ENCODE measurements around the gene MXI1.
A peak's percentile ranks its signal among the peaks of the same experiment; 100 is the strongest.
"Not testable (repeated sequence)": the region's sequence is repeated elsewhere in the genome, so short reads cannot be mapped to it uniquely, and the experiment has no call there.

The MXI1 gene

GRCh38 chr10:110225756-110226542, 18.5 kb downstream of the MXI1 start:
- DNase-seq: peak; percentile 97
- in situ Hi-C loops (cut with HindIII; ENCODE audit: low pct_ligation_motif_present, low pct_unique_long_range_greater_than_20kb, low sequenced_read_pairs): no loop called here

DNA sequence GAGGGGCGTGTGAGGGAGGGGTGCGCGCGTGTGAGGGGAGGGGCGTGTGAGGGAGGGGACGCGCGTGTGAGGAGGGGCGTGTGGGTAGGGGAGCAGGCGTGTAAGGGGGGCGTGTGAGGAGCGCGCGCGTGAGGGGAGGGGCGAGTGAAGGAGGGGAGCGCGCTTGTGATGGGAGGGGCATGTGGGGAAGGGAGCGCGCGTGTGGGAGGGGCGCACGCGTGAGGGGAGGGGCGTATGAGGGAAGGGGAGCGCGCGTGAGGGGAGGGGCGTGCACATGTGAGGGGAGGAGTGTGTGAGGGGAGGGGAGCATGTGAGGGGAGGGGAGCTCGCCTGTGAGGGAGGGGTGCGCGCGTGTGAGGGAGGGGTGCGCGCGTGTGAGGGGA, 19.1 kb downstream of the MXI1 start:
- peak; percentile 87 for DNase-seq
- in situ Hi-C loops (cut with HindIII; ENCODE audit: low pct_ligation_motif_present, low pct_unique_long_range_greater_than_20kb, low sequenced_read_pairs): no loop called here

- peak; percentile 72 for DNase-seq
- in situ Hi-C loops (cut with HindIII; ENCODE audit: low pct_ligation_motif_present, low pct_unique_long_range_greater_than_20kb, low sequenced_read_pairs): no loop called here
These were observed 19.7 kb downstream of the MXI1 start for GRCh38 chr10:110226926-110227641.

DNA sequence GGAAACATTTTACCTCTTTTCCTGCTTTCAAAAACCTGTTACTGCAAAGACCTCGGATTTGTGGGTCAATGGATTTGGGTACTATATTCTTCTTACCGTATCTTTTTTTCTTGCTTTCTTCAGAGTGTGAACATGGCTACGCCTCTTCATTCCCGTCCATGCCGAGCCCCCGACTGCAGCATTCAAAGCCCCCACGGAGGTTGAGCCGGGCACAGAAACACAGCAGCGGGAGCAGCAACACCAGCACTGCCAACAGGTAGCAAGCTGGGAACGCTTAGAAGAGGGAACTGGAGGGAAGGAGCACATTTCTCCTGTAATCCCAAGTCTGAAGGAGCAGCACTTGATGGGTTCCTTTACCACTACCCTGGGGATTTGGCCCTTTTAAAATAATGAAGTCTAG, 20.7 kb downstream of the MXI1 start:
- DNase-seq: no peak
- in situ Hi-C loops (cut with HindIII; ENCODE audit: low pct_ligation_motif_present, low pct_unique_long_range_greater_than_20kb, low sequenced_read_pairs): no loop called here

DNA sequence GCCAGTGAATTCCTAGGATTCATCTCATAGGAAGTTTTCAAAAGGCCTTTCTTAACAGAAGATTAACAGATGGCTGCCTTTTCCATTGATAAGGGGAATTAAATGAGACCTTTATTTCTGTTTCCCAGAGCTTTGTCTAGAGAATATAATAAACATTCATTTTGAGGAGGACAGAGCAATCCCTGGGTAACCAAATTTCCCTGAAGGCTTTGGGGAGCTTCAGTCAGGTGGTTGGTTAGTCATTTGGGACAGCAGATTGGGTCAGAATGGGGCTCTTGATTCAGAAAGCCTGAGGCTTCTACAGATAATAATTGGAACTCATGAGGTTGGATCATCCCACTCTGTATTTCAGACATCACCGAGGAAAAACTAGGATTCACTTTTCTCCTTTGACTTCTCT, 21.8 kb downstream of the MXI1 start:
- DNase-seq: no peak
- in situ Hi-C loops (cut with HindIII; ENCODE audit: low pct_ligation_motif_present, low pct_unique_long_range_greater_than_20kb, low sequenced_read_pairs): no loop called here

- DNase-seq: no peak
- in situ Hi-C loops (cut with HindIII; ENCODE audit: low pct_ligation_motif_present, low pct_unique_long_range_greater_than_20kb, low sequenced_read_pairs): no loop called here
These were observed 26.4 kb downstream of the MXI1 start for GRCh38 chr10:110233846-110234245.

DNA sequence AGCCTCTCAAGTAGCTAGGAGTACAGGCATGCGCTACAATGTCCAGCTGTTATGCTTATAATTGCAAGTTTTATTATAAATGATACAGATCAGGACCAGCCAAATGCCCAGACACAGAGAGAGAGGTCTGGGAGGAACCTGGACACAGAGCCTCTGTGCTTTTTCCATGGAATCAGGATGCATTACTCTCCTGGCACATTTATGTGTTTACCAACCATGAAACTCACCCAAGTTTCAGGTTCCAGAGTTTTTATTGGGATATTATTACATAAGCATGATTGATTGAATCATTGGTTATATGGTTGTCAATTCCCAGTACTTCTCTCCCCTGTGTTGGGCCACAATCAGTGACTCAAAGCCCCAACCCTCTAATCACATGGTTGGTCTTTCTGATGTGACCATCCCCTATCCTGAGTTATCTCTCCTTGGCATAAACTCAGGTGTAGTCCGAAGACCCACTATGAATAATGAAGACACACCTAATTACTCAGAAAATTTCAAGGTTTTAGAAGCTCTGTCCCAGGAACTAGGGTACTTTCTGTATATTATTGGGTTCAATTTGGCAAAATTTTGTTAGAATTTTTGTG, 30.6 kb downstream of the MXI1 start:
- in situ Hi-C loops (cut with HindIII; ENCODE audit: low pct_ligation_motif_present, low pct_unique_long_range_greater_than_20kb, low sequenced_read_pairs): no loop called here
- DNase-seq: no peak

DNA sequence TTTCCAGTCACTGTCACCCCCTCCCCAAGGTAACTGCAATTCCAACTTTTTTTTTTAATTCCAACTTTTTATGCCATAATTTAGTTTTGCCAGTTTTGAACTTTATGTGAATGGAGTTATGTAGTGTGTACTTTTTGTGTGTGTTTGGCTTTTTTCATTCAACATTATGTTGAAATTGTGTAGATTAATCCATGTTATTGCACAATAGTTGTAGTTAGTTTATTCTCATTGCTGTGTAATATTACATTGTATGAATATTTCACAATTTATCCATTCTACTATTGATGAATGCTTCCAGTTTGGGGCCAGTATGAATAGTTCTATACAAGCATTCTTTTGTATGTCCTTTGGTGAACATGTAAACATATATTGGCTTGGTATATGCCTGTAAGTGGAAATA, 32.5 kb downstream of the MXI1 start:
- DNase-seq: no peak
- in situ Hi-C loops (cut with HindIII; ENCODE audit: low pct_ligation_motif_present, low pct_unique_long_range_greater_than_20kb, low sequenced_read_pairs): no loop called here

GRCh38 chr10:110241407-110241806, 34.0 kb downstream of the MXI1 start:
- in situ Hi-C loops (cut with HindIII; ENCODE audit: low pct_ligation_motif_present, low pct_unique_long_range_greater_than_20kb, low sequenced_read_pairs): no loop called here
- DNase-seq: no peak

DNA sequence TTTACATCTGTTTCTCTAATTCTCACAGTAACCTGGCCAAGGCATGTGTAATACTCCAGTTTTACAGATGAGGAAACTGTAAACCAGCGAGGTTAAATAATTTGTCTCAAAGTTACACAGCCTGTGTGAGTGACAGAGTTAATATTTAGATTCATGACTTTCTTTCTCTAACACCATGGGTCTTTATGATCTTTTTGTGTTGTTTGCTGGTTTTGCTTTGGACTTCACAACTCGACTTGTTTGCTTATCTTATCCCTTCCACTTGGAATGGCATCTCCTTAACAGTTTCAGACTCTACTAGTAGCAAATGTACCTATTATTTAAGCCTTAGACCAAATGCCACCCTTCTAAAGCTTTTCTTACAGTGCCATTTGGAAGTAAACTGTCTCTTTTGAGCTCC, 34.4 kb downstream of the MXI1 start:
- in situ Hi-C loops (cut with HindIII; ENCODE audit: low pct_ligation_motif_present, low pct_unique_long_range_greater_than_20kb, low sequenced_read_pairs): no loop called here
- DNase-seq: no peak

DNA sequence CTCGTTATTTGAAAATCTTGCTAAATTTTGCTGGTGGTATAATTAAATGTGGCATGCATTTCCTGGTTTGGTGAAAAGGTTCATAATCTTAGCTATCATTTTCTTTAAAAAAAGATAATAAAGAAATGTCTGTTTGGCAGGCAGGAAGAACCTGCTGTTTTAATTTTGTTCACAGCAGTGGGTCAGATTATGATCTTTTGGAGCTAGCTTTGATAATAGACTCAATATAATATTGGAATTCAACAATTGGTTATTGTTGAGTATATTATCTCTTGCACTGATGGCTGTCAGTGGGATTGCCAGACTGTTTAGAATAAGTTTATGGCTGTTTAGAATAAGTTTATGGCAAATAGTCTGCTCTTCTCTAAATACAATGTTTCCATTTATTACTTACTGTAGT, 35.1 kb downstream of the MXI1 start:
- in situ Hi-C loops (cut with HindIII; ENCODE audit: low pct_ligation_motif_present, low pct_unique_long_range_greater_than_20kb, low sequenced_read_pairs): no loop called here

DNA sequence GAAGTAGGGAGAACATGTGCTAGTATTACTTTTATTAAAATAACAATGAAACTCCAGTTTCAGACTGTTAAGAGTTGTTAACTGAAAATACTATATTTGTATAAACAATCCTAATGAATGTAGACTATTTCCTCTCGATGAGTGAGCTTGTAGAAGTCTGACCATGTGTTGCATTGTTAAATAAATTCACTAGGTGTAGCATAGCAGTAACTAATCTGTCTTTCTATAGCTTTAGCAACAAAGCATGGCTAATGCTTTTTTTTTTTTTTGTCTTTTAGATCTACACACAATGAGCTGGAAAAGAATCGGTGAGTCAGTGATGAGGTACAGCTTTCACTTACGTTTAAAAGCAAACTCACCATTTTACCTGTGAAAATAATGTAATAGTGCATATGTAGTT, 37.1 kb downstream of the MXI1 start:
- DNase-seq: no peak
- in situ Hi-C loops (cut with HindIII; ENCODE audit: low pct_ligation_motif_present, low pct_unique_long_range_greater_than_20kb, low sequenced_read_pairs): no loop called here

More for the DNA sequence above, 35.1 kb downstream of the MXI1 start:
- no peak for DNase-seq

DNA sequence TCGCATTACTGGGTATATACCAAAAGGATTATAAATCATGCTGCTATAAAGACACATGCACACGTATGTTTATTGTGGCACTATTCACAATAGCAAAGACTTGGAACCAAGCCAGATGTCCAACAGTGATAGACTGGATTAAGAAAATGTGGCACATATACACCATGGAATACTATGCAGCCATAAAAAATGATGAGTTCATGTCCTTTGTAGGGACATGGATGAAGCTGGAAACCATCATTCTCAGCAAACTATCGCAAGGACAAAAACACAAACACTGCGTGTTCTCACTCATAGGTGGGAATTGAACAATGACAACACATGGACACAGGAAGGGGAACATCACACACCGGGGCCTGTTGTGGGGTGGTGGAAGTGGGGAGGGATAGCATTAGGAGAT, 40.4 kb downstream of the MXI1 start:
- DNase-seq; in situ Hi-C loops (cut with HindIII; ENCODE audit: low pct_ligation_motif_present, low pct_unique_long_range_greater_than_20kb, low sequenced_read_pairs): not testable (repeated sequence)

GRCh38 chr10:110249489-110249888, 42.1 kb downstream of the MXI1 start:
- in situ Hi-C loops (cut with HindIII; ENCODE audit: low pct_ligation_motif_present, low pct_unique_long_range_greater_than_20kb, low sequenced_read_pairs); DNase-seq: not testable (repeated sequence)

- DNase-seq; in situ Hi-C loops (cut with HindIII; ENCODE audit: low pct_ligation_motif_present, low pct_unique_long_range_greater_than_20kb, low sequenced_read_pairs): not testable (repeated sequence)
These were observed 44.0 kb downstream of the MXI1 start for GRCh38 chr10:110251392-110251791.

DNA sequence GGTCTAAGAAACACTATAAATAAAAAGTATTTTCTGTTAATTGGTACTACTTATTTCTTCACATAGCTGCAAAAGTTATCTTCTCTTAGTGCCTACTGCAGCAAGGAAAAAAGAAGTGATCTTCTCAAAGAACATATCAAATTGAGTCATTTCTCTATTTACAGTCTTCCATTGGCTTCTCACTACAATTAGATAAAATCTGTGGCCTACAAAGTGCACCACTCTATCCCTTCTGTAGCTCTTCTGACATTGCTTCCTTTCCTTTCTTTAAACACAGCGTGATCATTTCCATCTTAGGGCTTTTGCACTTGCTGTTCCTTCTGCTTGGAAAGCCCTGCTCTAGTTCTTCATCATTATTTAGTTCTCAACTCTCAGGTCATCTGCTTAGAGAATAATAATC, 44.7 kb downstream of the MXI1 start:
- no peak for DNase-seq
- in situ Hi-C loops (cut with HindIII; ENCODE audit: low pct_ligation_motif_present, low pct_unique_long_range_greater_than_20kb, low sequenced_read_pairs): no loop called here

- in situ Hi-C loops (cut with HindIII; ENCODE audit: low pct_ligation_motif_present, low pct_unique_long_range_greater_than_20kb, low sequenced_read_pairs): no loop called here
- DNase-seq: no peak
These were observed 47.1 kb downstream of the MXI1 start for GRCh38 chr10:110254467-110254866.

GRCh38 chr10:110258542-110258941, 51.1 kb downstream of the MXI1 start:
- DNase-seq: no peak
- in situ Hi-C loops (cut with HindIII; ENCODE audit: low pct_ligation_motif_present, low pct_unique_long_range_greater_than_20kb, low sequenced_read_pairs): no loop called here

DNA sequence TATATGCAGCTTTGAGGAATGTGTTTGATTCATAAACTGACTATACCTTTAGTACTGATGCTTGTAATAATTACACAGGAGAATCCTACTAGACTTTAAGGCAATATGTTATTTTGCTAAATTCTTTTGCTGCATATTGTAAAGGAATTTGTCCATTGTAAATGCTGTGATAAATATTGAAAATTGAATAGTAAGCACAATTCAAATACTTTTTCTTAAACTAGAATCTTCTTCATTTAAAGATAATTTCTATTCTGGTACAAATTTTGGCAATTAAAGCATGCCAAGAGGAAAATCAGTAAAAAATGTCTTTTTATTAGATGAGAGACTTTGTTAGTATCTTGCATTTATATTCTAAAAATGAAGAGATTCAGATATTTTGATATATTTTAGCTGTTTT, 51.9 kb downstream of the MXI1 start:
- no peak for DNase-seq
- in situ Hi-C loops (cut with HindIII; ENCODE audit: low pct_ligation_motif_present, low pct_unique_long_range_greater_than_20kb, low sequenced_read_pairs): no loop called here

Data from ACHN (cell line).